ENCODE measurements around the gene PRKAG3. TPM values are rescaled to one million over a fixed set of nuclear protein-coding genes. Genes with fewer than 3 reads are reported as not detected.
A peak's percentile ranks its signal among the peaks of the same experiment; 100 is the strongest.

Gene PRKAG3
- total RNA-seq, 1 donor from 2014 or later, result not detected

DNA sequence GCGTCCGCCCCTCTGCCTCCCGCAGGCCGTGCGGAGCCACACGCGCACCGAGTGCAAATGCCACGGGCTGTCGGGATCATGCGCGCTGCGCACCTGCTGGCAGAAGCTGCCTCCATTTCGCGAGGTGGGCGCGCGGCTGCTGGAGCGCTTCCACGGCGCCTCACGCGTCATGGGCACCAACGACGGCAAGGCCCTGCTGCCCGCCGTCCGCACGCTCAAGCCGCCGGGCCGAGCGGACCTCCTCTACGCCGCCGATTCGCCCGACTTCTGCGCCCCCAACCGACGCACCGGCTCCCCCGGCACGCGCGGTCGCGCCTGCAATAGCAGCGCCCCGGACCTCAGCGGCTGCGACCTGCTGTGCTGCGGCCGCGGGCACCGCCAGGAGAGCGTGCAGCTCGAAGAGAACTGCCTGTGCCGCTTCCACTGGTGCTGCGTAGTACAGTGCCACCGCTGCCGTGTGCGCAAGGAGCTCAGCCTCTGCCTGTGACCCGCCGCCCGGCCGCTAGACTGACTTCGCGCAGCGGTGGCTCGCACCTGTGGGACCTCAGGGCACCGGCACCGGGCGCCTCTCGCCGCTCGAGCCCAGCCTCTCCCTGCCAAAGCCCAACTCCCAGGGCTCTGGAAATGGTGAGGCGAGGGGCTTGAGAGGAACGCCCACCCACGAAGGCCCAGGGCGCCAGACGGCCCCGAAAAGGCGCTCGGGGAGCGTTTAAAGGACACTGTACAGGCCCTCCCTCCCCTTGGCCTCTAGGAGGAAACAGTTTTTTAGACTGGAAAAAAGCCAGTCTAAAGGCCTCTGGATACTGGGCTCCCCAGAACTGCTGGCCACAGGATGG lies 42.0 kb upstream of the PRKAG3 start:
- Histone ChIP-seq H3K36me3 (ENCODE audit: control insufficient read depth, insufficient read depth, low read length) (no peaks in the 10 kb centered on the region), H3K27me3 (ENCODE audit: control insufficient read depth, insufficient read depth, low read length) (peaks cover 15% of the 10 kb centered on the region), H3K4me3 (ENCODE audit: low read depth, low read length) (no peak overlapping the region)
- no peak for DNase-seq (ENCODE audit: low read depth)
- FAIRE-seq, result no peak
- TF ChIP-seq, protein P1, sequence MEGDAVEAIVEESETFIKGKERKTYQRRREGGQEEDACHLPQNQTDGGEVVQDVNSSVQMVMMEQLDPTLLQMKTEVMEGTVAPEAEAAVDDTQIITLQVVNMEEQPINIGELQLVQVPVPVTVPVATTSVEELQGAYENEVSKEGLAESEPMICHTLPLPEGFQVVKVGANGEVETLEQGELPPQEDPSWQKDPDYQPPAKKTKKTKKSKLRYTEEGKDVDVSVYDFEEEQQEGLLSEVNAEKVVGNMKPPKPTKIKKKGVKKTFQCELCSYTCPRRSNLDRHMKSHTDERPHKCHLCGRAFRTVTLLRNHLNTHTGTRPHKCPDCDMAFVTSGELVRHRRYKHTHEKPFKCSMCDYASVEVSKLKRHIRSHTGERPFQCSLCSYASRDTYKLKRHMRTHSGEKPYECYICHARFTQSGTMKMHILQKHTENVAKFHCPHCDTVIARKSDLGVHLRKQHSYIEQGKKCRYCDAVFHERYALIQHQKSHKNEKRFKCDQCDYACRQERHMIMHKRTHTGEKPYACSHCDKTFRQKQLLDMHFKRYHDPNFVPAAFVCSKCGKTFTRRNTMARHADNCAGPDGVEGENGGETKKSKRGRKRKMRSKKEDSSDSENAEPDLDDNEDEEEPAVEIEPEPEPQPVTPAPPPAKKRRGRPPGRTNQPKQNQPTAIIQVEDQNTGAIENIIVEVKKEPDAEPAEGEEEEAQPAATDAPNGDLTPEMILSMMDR (IDR thresholded peaks at IDR 0.05; ENCODE audit: insufficient read depth, low read length, severe bottlenecking), result no peak

DNA sequence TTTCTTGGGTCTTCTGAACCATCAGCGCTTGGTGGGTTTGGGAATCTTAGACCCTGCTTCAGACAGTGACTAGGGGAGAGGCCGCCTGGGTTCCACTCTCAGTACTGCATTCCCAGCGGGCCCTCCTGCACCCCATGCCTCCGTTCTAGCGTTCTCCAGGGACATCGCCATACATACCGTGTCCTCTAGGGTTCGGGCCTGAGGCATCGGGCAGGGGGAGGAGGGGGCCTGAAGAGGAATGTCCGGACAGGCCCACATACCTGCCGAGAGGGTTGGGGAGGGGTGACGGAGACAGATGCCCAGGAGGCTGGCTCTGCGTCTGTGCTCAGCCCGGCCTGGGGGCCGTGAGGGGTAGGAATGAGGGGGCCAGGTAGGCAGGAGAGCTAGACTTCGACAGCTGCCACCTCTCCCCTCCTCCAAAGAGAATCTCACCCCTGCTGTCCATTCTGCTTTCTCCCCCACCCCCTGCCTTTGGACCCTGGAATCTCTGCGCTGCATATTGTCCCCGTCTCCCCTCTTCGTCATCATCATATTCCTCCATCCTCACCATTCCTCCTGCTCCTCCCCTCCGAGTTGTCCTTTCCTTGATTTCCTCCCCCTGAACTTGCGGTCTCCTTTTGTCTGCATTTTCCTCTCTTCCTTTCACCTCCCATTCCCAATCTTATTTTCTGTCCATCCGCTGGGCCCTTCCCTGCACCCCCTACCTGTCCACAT lies 41.2 kb upstream of the PRKAG3 start:
- H3K27me3 ChIP-seq (ENCODE audit: control insufficient read depth, insufficient read depth, low read length), result peaks cover 16% of the 10 kb centered on the region
- FAIRE-seq, result no peak
- TF ChIP-seq, protein P1 (IDR thresholded peaks at IDR 0.05; ENCODE audit: insufficient read depth, low read length, severe bottlenecking), result no peak

DNA sequence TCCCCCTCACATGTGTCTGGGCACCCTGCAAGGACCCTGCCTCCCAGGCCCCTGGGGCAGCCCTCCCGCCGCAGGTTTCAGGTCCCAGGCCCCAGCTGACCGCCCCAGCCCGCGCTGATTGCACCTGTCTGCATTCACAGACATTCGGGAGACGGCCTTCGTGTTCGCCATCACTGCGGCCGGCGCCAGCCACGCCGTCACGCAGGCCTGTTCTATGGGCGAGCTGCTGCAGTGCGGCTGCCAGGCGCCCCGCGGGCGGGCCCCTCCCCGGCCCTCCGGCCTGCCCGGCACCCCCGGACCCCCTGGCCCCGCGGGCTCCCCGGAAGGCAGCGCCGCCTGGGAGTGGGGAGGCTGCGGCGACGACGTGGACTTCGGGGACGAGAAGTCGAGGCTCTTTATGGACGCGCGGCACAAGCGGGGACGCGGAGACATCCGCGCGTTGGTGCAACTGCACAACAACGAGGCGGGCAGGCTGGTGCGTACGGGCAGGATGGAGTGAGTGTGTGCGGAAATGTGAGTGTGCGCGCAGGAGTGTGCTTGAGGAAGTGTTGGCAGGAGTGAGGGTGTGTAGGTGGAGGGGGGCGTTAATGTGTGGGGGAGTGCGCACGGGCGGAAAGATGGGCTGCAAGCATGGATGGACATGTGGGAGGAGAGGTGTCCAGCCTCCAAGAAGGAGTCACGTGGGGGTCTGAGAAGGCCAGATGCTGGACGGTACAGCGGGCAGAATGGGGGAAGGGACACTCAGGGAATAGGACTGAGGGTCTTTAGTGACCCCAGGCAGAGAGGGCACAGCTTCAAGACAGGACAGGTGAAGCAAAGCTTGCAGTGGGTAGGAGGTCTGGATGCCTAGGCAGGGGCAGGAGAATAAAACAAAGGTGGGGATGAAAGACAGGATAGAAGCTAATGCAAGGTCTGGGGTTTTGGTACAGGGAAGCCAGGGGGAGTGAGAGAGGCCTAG lies 40.0 kb upstream of the PRKAG3 start:
- TF ChIP-seq, protein P1 (IDR thresholded peaks at IDR 0.05; ENCODE audit: insufficient read depth, low read length, severe bottlenecking), result no peak
- H3K27me3 ChIP-seq (ENCODE audit: control insufficient read depth, insufficient read depth, low read length), result peaks cover 16% of the 10 kb centered on the region
- FAIRE-seq (no peak), DNase-seq (ENCODE audit: low read depth) (no peak)
- H3K36me3 ChIP-seq (ENCODE audit: control insufficient read depth, insufficient read depth, low read length), result no peaks in the 10 kb centered on the region
- H3K4me3 ChIP-seq (ENCODE audit: low read depth, low read length), result no peak overlapping the region

More for the DNA sequence above, 41.2 kb upstream of the PRKAG3 start:
- H3K4me3 ChIP-seq (ENCODE audit: low read depth, low read length), result no peak overlapping the region
- H3K36me3 ChIP-seq (ENCODE audit: control insufficient read depth, insufficient read depth, low read length), result no peaks in the 10 kb centered on the region
- no peak for DNase-seq (ENCODE audit: low read depth)

DNA sequence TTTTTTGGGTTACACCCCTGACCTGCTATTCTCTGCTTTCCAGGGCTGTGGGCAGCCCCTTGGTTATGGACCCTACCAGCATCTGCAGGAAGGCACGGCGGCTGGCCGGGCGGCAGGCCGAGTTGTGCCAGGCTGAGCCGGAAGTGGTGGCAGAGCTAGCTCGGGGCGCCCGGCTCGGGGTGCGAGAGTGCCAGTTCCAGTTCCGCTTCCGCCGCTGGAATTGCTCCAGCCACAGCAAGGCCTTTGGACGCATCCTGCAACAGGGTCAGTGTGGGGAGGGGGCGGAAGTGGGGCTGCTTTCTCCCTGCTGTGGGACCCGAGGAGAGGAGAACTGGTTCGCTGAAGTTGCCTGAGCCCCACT lies 39.4 kb upstream of the PRKAG3 start:
- Histone ChIP-seq H3K27me3 (ENCODE audit: control insufficient read depth, insufficient read depth, low read length) (peaks cover 21% of the 10 kb centered on the region), H3K36me3 (ENCODE audit: control insufficient read depth, insufficient read depth, low read length) (no peaks in the 10 kb centered on the region), H3K4me3 (ENCODE audit: low read depth, low read length) (no peak overlapping the region)
- TF ChIP-seq, protein P1 (IDR thresholded peaks at IDR 0.05; ENCODE audit: insufficient read depth, low read length, severe bottlenecking), result no peak
- DNase-seq (ENCODE audit: low read depth) (no peak), FAIRE-seq (no peak)

DNA sequence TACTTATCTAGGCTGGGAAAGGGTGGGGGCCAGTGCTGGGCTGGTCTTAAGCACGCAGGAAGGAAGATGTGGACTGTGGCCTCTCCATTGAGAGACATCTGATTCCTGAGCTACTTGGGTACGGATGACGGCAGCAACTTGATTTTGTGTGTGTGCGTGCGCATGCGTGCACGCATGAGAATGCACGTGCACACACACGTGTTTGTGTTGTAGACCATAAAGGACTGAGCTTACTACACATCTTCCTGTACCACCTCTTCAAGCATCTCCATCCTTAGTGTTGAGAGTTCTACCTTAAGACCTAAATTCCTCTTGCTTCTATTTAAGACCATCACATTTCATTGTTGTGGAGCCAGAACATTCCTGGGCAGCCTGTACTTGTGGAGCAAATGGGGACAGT lies 37.5 kb upstream of the PRKAG3 start:
- Histone ChIP-seq H3K27me3 (ENCODE audit: control insufficient read depth, insufficient read depth, low read length) (peaks cover 16% of the 10 kb centered on the region), H3K36me3 (ENCODE audit: control insufficient read depth, insufficient read depth, low read length) (no peaks in the 10 kb centered on the region), H3K4me3 (ENCODE audit: low read depth, low read length) (no peak overlapping the region)
- DNase-seq (ENCODE audit: low read depth) (no peak), FAIRE-seq (peak; percentile 76)
- TF ChIP-seq, protein P1 (IDR thresholded peaks at IDR 0.05; ENCODE audit: insufficient read depth, low read length, severe bottlenecking), result no peak
